CD4-positive, alpha-beta T cell (primary cell): Measurements from ENCODE around the gene USH1C. TPM values are rescaled to one million over a fixed set of nuclear protein-coding genes. Genes with fewer than 3 reads are reported as not detected.

Source experiments
- ATAC-seq: fragments of 200-7000 bp; cut with Tn5 transposase; one replicate; pipeline ENCODE4 v1.10.0; 2022; ENCODE audit warnings: mild to moderate bottlenecking; ENCODE audit not compliant: poor library complexity
- CTCF ChIA-PET: fragments of 350-600 bp; sonication (Branson Sonifier 250); formaldehyde crosslinking; loops from one replicate; lab custom pipeline; 2021; ENCODE audit warnings: antibody characterized with exemption, inconsistent platforms; lab: Charles Lee
- POLR2A ChIA-PET: fragments of 350-600 bp; sonication (Branson Sonifier 250); formaldehyde crosslinking; loops from one replicate; lab custom pipeline; 2021; ENCODE audit warnings: antibody characterized with exemption, inconsistent platforms; lab: Charles Lee
- DNase-seq, 14 experiments: peaks; one replicate each; pipeline ENCODE4 v3.0.0-alpha.2; 2013 to 2020; ENCODE audit warnings: mixed read lengths in 2 of 14
- H3K27ac ChIP-seq, 2 donors: one replicate each; pipeline versions ENCODE4 v1.5.1 to v1.7.0; 2013; ENCODE audit warnings: low read length in 2 of 2, low read depth in 1 of 2, mild to moderate bottlenecking in 1 of 2
- H3K27me3 ChIP-seq, 2 experiments: 1 replicate in 1 of 2; 2 replicates in 1 of 2; pipeline versions ENCODE4 v1.6.1 to v1.7.0; 2013; ENCODE audit warnings: low read length in 2 of 2, control low read depth in 1 of 2, mild to moderate bottlenecking in 1 of 2, moderate library complexity in 1 of 2; ENCODE audit not compliant: insufficient read depth in 2 of 2, control insufficient read depth in 1 of 2
- H3K36me3 ChIP-seq: one replicate; pipeline ENCODE4 v1.6.1; 2013; ENCODE audit warnings: low read length, control low read depth; ENCODE audit not compliant: insufficient read depth
- H3K4me1 ChIP-seq: one replicate; pipeline ENCODE4 v1.6.1; 2013; ENCODE audit warnings: low read length, control low read depth; ENCODE audit not compliant: insufficient read depth
- H3K4me3 ChIP-seq: one replicate; pipeline ENCODE4 v1.5.1; 2013; ENCODE audit warnings: mild to moderate bottlenecking, low read length, moderate library complexity
- H3K9me3 ChIP-seq, 2 experiments: 1 replicate in 1 of 2; 2 replicates in 1 of 2; pipeline versions ENCODE4 v1.6.1 to v1.7.0; 2013; ENCODE audit warnings: low read length in 2 of 2, mild to moderate bottlenecking in 2 of 2, control low read depth in 1 of 2, moderate library complexity in 1 of 2; ENCODE audit not compliant: control insufficient read depth in 1 of 2, insufficient read depth in 1 of 2
- H3K27ac Mint-ChIP-seq: one replicate; pipeline ENCODE4 v1.8.0; 2020; ENCODE audit warnings: mixed read lengths
- H3K27me3 Mint-ChIP-seq: one replicate; pipeline ENCODE4 v1.8.0; 2021; ENCODE audit warnings: mixed read lengths
- H3K36me3 Mint-ChIP-seq: one replicate; pipeline ENCODE4 v1.8.0; 2021; ENCODE audit warnings: low read depth, mixed read lengths
- H3K4me1 Mint-ChIP-seq: one replicate; pipeline ENCODE4 v1.8.0; 2021; ENCODE audit warnings: low read depth, mixed read lengths
- H3K4me3 Mint-ChIP-seq: one replicate; pipeline ENCODE4 v1.8.0; 2020; ENCODE audit warnings: mild to moderate bottlenecking, mixed read lengths
- H3K9me3 Mint-ChIP-seq: one replicate; pipeline ENCODE4 v1.8.0; 2020; ENCODE audit warnings: mixed read lengths
- CTCF ChIP-seq: fragments of 200-600 bp; IDR thresholded peaks from one replicate; pipeline ENCODE4 v1.8.0; 2022; ENCODE audit warnings: antibody characterized with exemption, mild to moderate bottlenecking
- intact Hi-C, 2 experiments: fragments of 100-400 bp; cut with DNase I in 1 of 2; cut with micrococcal nuclease in 1 of 2; formaldehyde crosslinking; loops; one replicate each; pipeline versions ENCODE4 v1.15.1 to v1.9.0; 2023 to 2025; cut with DNase I, micrococcal nuclease
- total RNA-seq, 174 experiments: library from RNA in 2 of 174; stranded (reverse) in 2 of 174; gene quantifications; one replicate each; pipeline ENCODE4 v1.2.3 and lab custom pipeline; 2021 to 2026

USH1C gene
- total RNA-seq, 2 experiments from 2014 or later, result not detected

- POLR2A ChIA-PET, result no interaction called here
- no peaks in the 10 kb centered on the region for H3K4me1 Mint-ChIP-seq
- H3K36me3 ChIP-seq, result no peaks in the 10 kb centered on the region
- no peak overlapping the region for H3K4me3 ChIP-seq
- no peak for DNase-seq
- no peaks in the 10 kb centered on the region for H3K36me3 Mint-ChIP-seq
- no peak for ATAC-seq
- H3K4me3 Mint-ChIP-seq, result no peak overlapping the region
- no peaks in the 10 kb centered on the region for H3K9me3 ChIP-seq
- CTCF ChIA-PET, result interaction anchor here (1.5 kb wide), 1 partner anchor 143 kb away, joined by 10 read pairs; no protein-coding TSS in a partner anchor
- no peaks in the 10 kb centered on the region for H3K4me1 ChIP-seq
- H3K27me3 Mint-ChIP-seq, result peaks cover 9% of the 10 kb centered on the region
- H3K9me3 Mint-ChIP-seq, result no peaks in the 10 kb centered on the region
- H3K27ac Mint-ChIP-seq, result no peak overlapping the region
- peaks cover 0 to 3% of the 10 kb centered on the region in 2 experiments for H3K27me3 ChIP-seq
- H3K27ac ChIP-seq, result no peak overlapping the region
- TF ChIP-seq CTCF, result no peak
- intact Hi-C loops, result no loop called here
Measured at GRCh38 chr11:17526931-17527627, 17.1 kb downstream of the USH1C start.

- H3K36me3 ChIP-seq, result no peaks in the 10 kb centered on the region
- Mint-ChIP-seq H3K4me1 (no peaks in the 10 kb centered on the region), H3K27me3 (peaks cover 9% of the 10 kb centered on the region), H3K4me3 (no peak overlapping the region), H3K9me3 (no peaks in the 10 kb centered on the region), H3K36me3 (no peaks in the 10 kb centered on the region), H3K27ac (no peak overlapping the region)
- no peak overlapping the region for H3K4me3 ChIP-seq
- H3K4me1 ChIP-seq, result no peaks in the 10 kb centered on the region
- TF ChIP-seq CTCF, result no peak
- H3K9me3 ChIP-seq, result no peaks in the 10 kb centered on the region
- no peak overlapping the region for H3K27ac ChIP-seq
- DNase-seq, result no peak
- ATAC-seq, result no peak
- ChIA-PET CTCF (no interaction called here), POLR2A (no interaction called here)
- peaks cover 0 to 3% of the 10 kb centered on the region in 2 experiments for H3K27me3 ChIP-seq
- intact Hi-C loops, result no loop called here
Measured at GRCh38 chr11:17526326-17526725, 17.9 kb downstream of the USH1C start.

- Histone ChIP-seq H3K4me3 (no peak overlapping the region), H3K36me3 (no peaks in the 10 kb centered on the region), H3K9me3 (no peaks in the 10 kb centered on the region), H3K27me3 (peaks cover 0 to 3% of the 10 kb centered on the region in 2 experiments), H3K27ac (no peak overlapping the region), H3K4me1 (no peaks in the 10 kb centered on the region)
- no peaks in the 10 kb centered on the region for H3K9me3 Mint-ChIP-seq
- no peak overlapping the region for H3K27ac Mint-ChIP-seq
- DNase-seq, result no peak
- intact Hi-C loops, result no loop called here
- CTCF ChIA-PET, result no interaction called here
- H3K4me1 Mint-ChIP-seq, result no peaks in the 10 kb centered on the region
- no peaks in the 10 kb centered on the region for H3K36me3 Mint-ChIP-seq
- POLR2A ChIA-PET, result no interaction called here
- no peak for ATAC-seq
- TF ChIP-seq CTCF, result no peak
- no peak overlapping the region for H3K4me3 Mint-ChIP-seq
- H3K27me3 Mint-ChIP-seq, result peaks cover 9% of the 10 kb centered on the region
Measured at GRCh38 chr11:17525570-17525969, 18.6 kb downstream of the USH1C start.
